DOHH2 (cell line): ENCODE data around the gene OPN1SW.

Experiments used
- H3F3A ChIP-seq: fragments of 200-600 bp; sonication (generic), shearing (Covaris generic); 2 replicates; pipeline ENCODE4 v1.6.0; 2016; ENCODE audit warnings: antibody characterized with exemption, mild to moderate bottlenecking; ENCODE audit not compliant: control insufficient read depth, insufficient read depth
- H3K27ac ChIP-seq: fragments of 200-600 bp; sonication (generic); 2 replicates; pipeline ENCODE4 v1.5.1; 2014; ENCODE audit warnings: low read depth, mild to moderate bottlenecking, low read length, moderate library complexity
- H3K27me3 ChIP-seq: fragments of 200-600 bp; sonication (generic); 2 replicates; pipeline ENCODE4 v1.6.1; 2014; ENCODE audit warnings: mild to moderate bottlenecking, low read length, mixed read lengths; ENCODE audit not compliant: control insufficient read depth
- H3K36me3 ChIP-seq: fragments of 200-600 bp; sonication (generic); 2 replicates; pipeline ENCODE4 v1.6.1; 2014; ENCODE audit warnings: mild to moderate bottlenecking, low read length, moderate library complexity, mixed read lengths; ENCODE audit not compliant: control insufficient read depth
- H3K4me1 ChIP-seq: fragments of 200-600 bp; sonication (generic); 2 replicates; pipeline ENCODE4 v1.6.1; 2014; ENCODE audit warnings: mild to moderate bottlenecking, low read length, mixed read lengths; ENCODE audit not compliant: control insufficient read depth
- H3K4me2 ChIP-seq: fragments of 200-600 bp; sonication (generic); 2 replicates; pipeline ENCODE4 v1.6.0; 2014; ENCODE audit warnings: mild to moderate bottlenecking, low read length, moderate library complexity
- H3K4me3 ChIP-seq: fragments of 200-600 bp; sonication (generic); 2 replicates; pipeline ENCODE4 v1.5.1; 2014; ENCODE audit warnings: mild to moderate bottlenecking, low read length, mixed read lengths
- H3K79me2 ChIP-seq: fragments of 200-600 bp; sonication (generic); 2 replicates; pipeline ENCODE4 v1.6.1; 2014; ENCODE audit warnings: mild to moderate bottlenecking, low read length, mixed read lengths; ENCODE audit not compliant: control insufficient read depth
- H3K9me2 ChIP-seq: fragments of 200-600 bp; sonication (generic); replicated peaks from 2 replicates; pipeline ENCODE4 v1.6.1; 2014; ENCODE audit warnings: mild to moderate bottlenecking, low read length, mixed read lengths; ENCODE audit not compliant: control insufficient read depth
- H3K9me3 ChIP-seq: fragments of 200-600 bp; sonication (generic); 2 replicates; pipeline ENCODE4 v1.6.1; 2014; ENCODE audit warnings: antibody characterized with exemption, low read length, mixed read lengths; ENCODE audit not compliant: control insufficient read depth, insufficient read depth
- H4K20me1 ChIP-seq: fragments of 200-600 bp; sonication (generic); 2 replicates; pipeline ENCODE4 v1.6.0; 2014; ENCODE audit warnings: low read depth, mild to moderate bottlenecking, antibody characterized with exemption, low read length, moderate library complexity; ENCODE audit not compliant: control insufficient read depth, insufficient read depth
- EZH2phosphoT487 ChIP-seq: fragments of 200-600 bp; sonication (generic); IDR thresholded peaks from 2 replicates; pipeline ENCODE4 v1.6.1; 2017; ENCODE audit warnings: borderline replicate concordance, mild to moderate bottlenecking, antibody characterized with exemption, low read length, moderate library complexity, mixed read lengths
- TF ChIP-seq, protein P1 (sequence below): fragments of 200-600 bp; sonication (generic); IDR thresholded peaks from one replicate; pipeline ENCODE4 v1.5.1; 2014; ENCODE audit warnings: antibody characterized with exemption, mild to moderate bottlenecking, low read depth, low read length; ENCODE audit not compliant: poor library complexity, severe bottlenecking

OPN1SW gene

DNA sequence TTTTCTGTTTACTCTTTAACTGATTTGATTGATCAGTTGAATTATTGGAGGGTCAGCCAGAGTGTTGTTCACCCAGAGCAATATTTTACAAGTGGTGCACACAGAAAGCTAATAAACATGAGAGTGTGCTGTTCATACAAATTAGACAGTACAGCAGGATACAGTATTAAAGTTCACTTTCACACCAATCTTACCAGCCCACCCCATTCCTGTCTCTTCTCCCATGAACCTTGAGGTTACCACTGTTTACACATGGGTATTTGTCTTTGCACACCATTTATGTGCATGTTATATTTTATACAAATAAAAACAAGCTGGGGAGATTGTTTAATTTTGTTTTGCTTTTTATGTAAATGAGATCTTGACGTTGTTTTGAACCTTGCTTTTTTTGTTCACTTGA is 29.9 kb downstream of the OPN1SW start:
- no peaks in the 10 kb centered on the region for H3F3A ChIP-seq
- H3K27ac ChIP-seq = no peak overlapping the region
- no peak overlapping the region for H3K4me2 ChIP-seq
- no peaks in the 10 kb centered on the region for H3K9me2 ChIP-seq
- TF ChIP-seq, protein P1, sequence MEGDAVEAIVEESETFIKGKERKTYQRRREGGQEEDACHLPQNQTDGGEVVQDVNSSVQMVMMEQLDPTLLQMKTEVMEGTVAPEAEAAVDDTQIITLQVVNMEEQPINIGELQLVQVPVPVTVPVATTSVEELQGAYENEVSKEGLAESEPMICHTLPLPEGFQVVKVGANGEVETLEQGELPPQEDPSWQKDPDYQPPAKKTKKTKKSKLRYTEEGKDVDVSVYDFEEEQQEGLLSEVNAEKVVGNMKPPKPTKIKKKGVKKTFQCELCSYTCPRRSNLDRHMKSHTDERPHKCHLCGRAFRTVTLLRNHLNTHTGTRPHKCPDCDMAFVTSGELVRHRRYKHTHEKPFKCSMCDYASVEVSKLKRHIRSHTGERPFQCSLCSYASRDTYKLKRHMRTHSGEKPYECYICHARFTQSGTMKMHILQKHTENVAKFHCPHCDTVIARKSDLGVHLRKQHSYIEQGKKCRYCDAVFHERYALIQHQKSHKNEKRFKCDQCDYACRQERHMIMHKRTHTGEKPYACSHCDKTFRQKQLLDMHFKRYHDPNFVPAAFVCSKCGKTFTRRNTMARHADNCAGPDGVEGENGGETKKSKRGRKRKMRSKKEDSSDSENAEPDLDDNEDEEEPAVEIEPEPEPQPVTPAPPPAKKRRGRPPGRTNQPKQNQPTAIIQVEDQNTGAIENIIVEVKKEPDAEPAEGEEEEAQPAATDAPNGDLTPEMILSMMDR = no peak
- TF ChIP-seq EZH2phosphoT487 = no peak
- peaks cover 97% of the 10 kb centered on the region for H3K79me2 ChIP-seq
- H3K36me3 ChIP-seq = peaks cover 75% of the 10 kb centered on the region
- H3K27me3 ChIP-seq = no peaks in the 10 kb centered on the region
- H3K4me1 ChIP-seq = peaks cover 13% of the 10 kb centered on the region
- H4K20me1 ChIP-seq = peaks cover 35% of the 10 kb centered on the region
- H3K9me3 ChIP-seq = no peaks in the 10 kb centered on the region
- no peak overlapping the region for H3K4me3 ChIP-seq

DNA sequence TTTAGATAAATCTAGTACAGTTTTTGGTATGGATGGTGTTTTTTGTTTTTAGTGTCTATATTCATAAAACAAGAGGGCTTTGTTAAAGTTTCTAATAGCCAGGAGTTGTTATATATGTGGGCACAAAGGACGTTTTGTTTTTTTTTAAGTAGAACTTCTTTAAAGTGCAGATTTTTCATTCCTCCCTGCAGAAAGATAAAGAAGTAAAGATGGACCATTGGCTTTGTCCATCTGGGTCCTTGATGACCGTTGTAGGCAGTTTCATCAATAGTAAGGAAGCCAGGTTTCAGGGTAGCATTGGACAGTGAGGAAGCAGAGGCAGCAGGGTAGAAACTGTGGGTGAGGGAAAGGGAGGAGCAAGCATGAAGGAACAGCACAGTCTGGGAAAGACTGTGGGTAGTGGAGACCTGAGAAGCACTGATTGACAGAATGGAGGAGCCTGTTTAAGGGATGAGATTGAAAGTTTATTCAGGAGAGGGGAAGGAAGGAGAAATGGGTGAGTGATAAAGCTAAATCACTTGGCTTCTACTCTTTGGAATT is 31.2 kb downstream of the OPN1SW start:
- H3K4me3 ChIP-seq = no peak overlapping the region
- H3K79me2 ChIP-seq = peaks cover 100% of the 10 kb centered on the region
- no peak for TF ChIP-seq EZH2phosphoT487
- TF ChIP-seq, protein P1 = no peak
- no peaks in the 10 kb centered on the region for H3K27me3 ChIP-seq
- no peaks in the 10 kb centered on the region for H3K9me3 ChIP-seq
- H3K27ac ChIP-seq = no peak overlapping the region
- H3K4me1 ChIP-seq = peaks cover 21% of the 10 kb centered on the region
- peaks cover 42% of the 10 kb centered on the region for H4K20me1 ChIP-seq
- no peaks in the 10 kb centered on the region for H3F3A ChIP-seq
- no peaks in the 10 kb centered on the region for H3K9me2 ChIP-seq
- peaks cover 68% of the 10 kb centered on the region for H3K36me3 ChIP-seq
- H3K4me2 ChIP-seq = 0 out of 2 replicates have a peak overlapping the region, but pooled peaks have one; percentile 0

DNA sequence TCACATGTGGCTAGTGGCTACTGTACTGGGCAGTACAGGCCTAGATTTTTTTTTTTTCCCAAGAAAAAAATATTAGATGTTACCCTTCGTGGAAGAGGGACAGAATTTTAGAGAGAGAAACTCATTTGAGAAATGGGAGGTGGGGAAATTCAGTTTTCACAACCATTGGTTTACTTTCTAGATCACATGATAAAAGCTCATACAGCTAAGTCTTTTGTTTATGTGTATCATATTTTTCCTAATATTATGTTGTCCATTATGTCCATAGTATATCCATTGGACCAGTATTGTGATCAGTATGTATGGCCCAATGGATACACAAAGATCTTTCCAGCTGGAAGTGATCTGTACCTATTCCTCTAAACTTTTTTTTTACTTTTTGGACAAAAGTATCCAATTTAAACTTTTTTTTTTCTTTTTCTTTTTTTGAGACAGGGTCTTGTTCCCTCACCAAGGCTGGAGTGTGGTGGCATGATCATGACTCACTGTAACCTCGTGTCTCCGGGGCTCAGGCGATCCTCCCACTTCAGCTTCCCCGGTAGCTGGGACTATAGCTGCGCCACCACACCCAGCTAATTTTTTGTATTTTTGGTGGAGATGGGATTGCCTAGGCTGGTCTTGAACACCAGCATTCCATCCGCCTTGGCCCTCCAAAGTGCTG is 32.4 kb downstream of the OPN1SW start:
- Histone ChIP-seq H3K36me3 (peaks cover 58% of the 10 kb centered on the region), H3K4me1 (peaks cover 29% of the 10 kb centered on the region)

More for the DNA sequence above, 32.4 kb downstream of the OPN1SW start:
- 0 out of 2 replicates have a peak, but pooled peaks cover 1% of the 10 kb centered on the region for H3F3A ChIP-seq
- peaks cover 39% of the 10 kb centered on the region for H4K20me1 ChIP-seq
- no peak overlapping the region for H3K4me3 ChIP-seq
- peaks cover 95% of the 10 kb centered on the region for H3K79me2 ChIP-seq
- TF ChIP-seq EZH2phosphoT487 = no peak
- TF ChIP-seq, protein P1 = no peak
- no peaks in the 10 kb centered on the region for H3K9me3 ChIP-seq
- H3K27me3 ChIP-seq = no peaks in the 10 kb centered on the region
- H3K4me2 ChIP-seq = no peak overlapping the region
- no peaks in the 10 kb centered on the region for H3K9me2 ChIP-seq
- H3K27ac ChIP-seq = no peak overlapping the region
